Measurements from ENCODE around the gene ADGRG1.

- TF ChIP-seq CTCF (IDR thresholded peaks at IDR 0.05) (no peak), POLR2A (IDR thresholded peaks at IDR 0.05) (no peak)
Measured at GRCh38 chr16:57600952-57601580, 27.4 kb upstream of the ADGRG1 start.
